Gastrocnemius medialis (tissue), 4 donors: ENCODE measurements around the gene FAM32A.

Experiments used
- CTCF ChIP-seq, 5 experiments: fragments of 450-650 bp in 3 of 5; fragments of 200-600 bp in 2 of 5; sonication (generic) in 2 of 5; IDR thresholded peaks in 4 of 5; conservative IDR thresholded peaks in 1 of 5; 1 replicate in 4 of 5; 2 replicates in 1 of 5; pipeline ENCODE4 v1.5.1; 2016 to 2019; ENCODE audit warnings: antibody characterized with exemption in 5 of 5, mild to moderate bottlenecking in 3 of 5, moderate library complexity in 3 of 5
- POLR2A ChIP-seq, 2 donors: fragments of 450-650 bp; IDR thresholded peaks; one replicate each; pipeline ENCODE4 v1.6.1; 2017; ENCODE audit warnings: antibody characterized with exemption in 2 of 2, mild to moderate bottlenecking in 2 of 2, moderate library complexity in 2 of 2

DNA sequence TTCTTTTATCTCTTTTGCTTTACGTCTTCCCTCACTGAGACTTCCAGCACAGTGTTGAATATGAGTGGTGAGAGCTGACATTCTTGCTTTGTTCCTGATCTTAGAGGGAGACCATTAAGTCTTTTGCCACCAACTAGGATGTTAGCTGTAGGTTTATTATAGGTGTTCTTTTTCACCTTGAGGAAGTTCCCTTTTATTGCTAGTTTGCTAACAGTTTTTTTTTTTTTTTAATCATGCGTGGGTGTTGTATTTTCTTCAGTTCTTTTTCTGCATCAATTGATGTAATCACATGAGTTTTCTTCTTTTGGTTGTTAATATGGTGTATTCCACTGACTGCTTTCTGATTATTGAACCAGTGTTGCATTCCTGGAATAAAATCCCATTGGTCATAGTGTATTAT is 33.6 kb downstream of the FAM32A start:
- no peak for TF ChIP-seq CTCF (IDR thresholded peaks at IDR 0.05 in 4 of 5, conservative IDR thresholded peaks at IDR 0.05 in 1 of 5)
- no peak for TF ChIP-seq POLR2A (IDR thresholded peaks at IDR 0.05)
